Measurements from ENCODE around the gene THOC6. TPM values are rescaled to one million over a fixed set of nuclear protein-coding genes. Genes with fewer than 3 reads are reported as not detected.

Gene THOC6
- total and polyA plus RNA-seq, 2 experiments from 2014 or later = 71.4 to 90.6 TPM

- Histone ChIP-seq H3F3A (replicated peaks; ENCODE audit: low read depth) (peaks cover 15% of the 10 kb centered on the region), H3K36me3 (ENCODE audit: insufficient read depth) (no peaks in the 10 kb centered on the region), H3K27me3 (ENCODE audit: insufficient read depth) (peaks cover 4% of the 10 kb centered on the region; the same call in 1 of the 2 replicates), H3K4me2 (peak overlapping the region; percentile 85), H2AFZ (peak overlapping the region; percentile 88; the same call in 1 of the 2 replicates), H3K4me3 (peak overlapping the region; percentile 84), H3K27ac (ENCODE audit: low read depth) (no peak overlapping the region), H3K4me1 (ENCODE audit: insufficient read depth) (peaks cover 10% of the 10 kb centered on the region), H3K79me2 (replicated peaks; ENCODE audit: insufficient read depth) (no peaks in the 10 kb centered on the region; the same call in 1 of the 2 replicates), H4K20me1 (replicated peaks; ENCODE audit: insufficient read depth) (no peaks in the 10 kb centered on the region; the same call in 1 of the 2 replicates), H3K9me2 (ENCODE audit: insufficient read depth) (no peaks in the 10 kb centered on the region)
- TF ChIP-seq, protein P1, sequence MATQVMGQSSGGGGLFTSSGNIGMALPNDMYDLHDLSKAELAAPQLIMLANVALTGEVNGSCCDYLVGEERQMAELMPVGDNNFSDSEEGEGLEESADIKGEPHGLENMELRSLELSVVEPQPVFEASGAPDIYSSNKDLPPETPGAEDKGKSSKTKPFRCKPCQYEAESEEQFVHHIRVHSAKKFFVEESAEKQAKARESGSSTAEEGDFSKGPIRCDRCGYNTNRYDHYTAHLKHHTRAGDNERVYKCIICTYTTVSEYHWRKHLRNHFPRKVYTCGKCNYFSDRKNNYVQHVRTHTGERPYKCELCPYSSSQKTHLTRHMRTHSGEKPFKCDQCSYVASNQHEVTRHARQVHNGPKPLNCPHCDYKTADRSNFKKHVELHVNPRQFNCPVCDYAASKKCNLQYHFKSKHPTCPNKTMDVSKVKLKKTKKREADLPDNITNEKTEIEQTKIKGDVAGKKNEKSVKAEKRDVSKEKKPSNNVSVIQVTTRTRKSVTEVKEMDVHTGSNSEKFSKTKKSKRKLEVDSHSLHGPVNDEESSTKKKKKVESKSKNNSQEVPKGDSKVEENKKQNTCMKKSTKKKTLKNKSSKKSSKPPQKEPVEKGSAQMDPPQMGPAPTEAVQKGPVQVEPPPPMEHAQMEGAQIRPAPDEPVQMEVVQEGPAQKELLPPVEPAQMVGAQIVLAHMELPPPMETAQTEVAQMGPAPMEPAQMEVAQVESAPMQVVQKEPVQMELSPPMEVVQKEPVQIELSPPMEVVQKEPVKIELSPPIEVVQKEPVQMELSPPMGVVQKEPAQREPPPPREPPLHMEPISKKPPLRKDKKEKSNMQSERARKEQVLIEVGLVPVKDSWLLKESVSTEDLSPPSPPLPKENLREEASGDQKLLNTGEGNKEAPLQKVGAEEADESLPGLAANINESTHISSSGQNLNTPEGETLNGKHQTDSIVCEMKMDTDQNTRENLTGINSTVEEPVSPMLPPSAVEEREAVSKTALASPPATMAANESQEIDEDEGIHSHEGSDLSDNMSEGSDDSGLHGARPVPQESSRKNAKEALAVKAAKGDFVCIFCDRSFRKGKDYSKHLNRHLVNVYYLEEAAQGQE (IDR thresholded peaks at IDR 0.05; ENCODE audit: unreplicated experiment) = no peak
- 0 out of 2 replicates have a peak, but pooled peaks have one; percentile 24 for TF ChIP-seq POLR2AphosphoS5 (IDR thresholded peaks at IDR 0.05; ENCODE audit: low read depth)
- TF ChIP-seq CTCF (conservative IDR thresholded peaks at IDR 0.05; ENCODE audit: low read depth in 2 of 2) = peak; percentile 23 to 67; a peak in 3 of 4 replicates
- TF ChIP-seq NANOG (IDR thresholded peaks at IDR 0.05; ENCODE audit: borderline replicate concordance) = no peak
- Mint-ChIP-seq H3K4me3 (peak overlapping the region; percentile 81), H3K27me3 (ENCODE audit: insufficient read depth, low read depth, poor library complexity) (peaks cover 13% of the 10 kb centered on the region), H3K27ac (no peak overlapping the region), H3K9me3 (no peaks in the 10 kb centered on the region; the same call in 2 of the 3 replicates), H3K36me3 (ENCODE audit: low read depth) (peaks cover 21% of the 10 kb centered on the region; the same call in 2 of the 3 replicates), H3K4me1 (peaks cover 20% of the 10 kb centered on the region)
- DNase-seq (ENCODE audit: low spot score) (peak; percentile 84), ATAC-seq (peak; percentile 71)
Measured at GRCh38 chr16:3058139-3059030, 34.5 kb downstream of the THOC6 start.

DNA sequence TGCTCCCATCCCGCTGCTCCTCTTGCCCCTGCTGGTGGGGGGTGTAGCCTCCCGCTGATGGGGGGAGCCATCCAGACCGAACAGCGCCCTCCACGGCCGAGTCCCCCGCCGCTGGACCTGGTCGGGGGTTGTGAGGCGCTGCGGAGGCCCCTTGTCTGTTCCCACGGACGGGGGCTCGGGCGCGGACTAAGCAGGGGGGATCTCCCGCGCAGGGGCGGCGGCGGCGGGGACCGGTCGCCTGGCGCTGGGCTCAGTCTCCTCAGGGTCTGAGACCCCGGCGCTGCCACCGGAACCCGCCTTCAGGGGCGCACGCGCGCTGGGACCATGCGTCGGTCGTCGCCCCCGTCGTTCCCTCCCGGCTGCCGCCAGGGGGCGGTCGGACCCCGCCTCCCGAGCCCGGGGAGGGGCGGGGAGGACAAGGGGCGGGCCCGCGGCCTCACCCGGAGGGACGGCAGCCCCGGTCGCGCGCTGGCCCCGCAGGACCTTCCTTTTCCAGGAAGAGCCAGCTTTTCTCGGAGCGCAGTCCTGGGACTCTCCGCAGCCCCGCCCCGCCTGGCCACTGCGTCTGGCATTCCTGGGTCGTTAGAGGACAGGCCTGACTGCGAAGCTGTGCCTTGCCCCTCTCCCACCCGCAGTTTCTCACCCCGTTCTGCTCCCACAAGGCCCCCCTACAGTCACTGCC, 35.3 kb downstream of the THOC6 start:
- H3K27ac Mint-ChIP-seq = no peak overlapping the region; the same call in 1 of the 2 replicates
- H3K27ac ChIP-seq (ENCODE audit: low read depth) = 0 out of 2 replicates have a peak overlapping the region, but pooled peaks have one; percentile 55
- no peaks in the 10 kb centered on the region; the same call in 1 of the 2 replicates for H3K79me2 ChIP-seq (replicated peaks; ENCODE audit: insufficient read depth)
- peaks cover 12% of the 10 kb centered on the region for H3K4me1 ChIP-seq (ENCODE audit: insufficient read depth)
- peaks cover 16% of the 10 kb centered on the region for H3K27me3 Mint-ChIP-seq (ENCODE audit: insufficient read depth, low read depth, poor library complexity)
- H3K4me3 Mint-ChIP-seq = peak overlapping the region; percentile 81
- H3F3A ChIP-seq (replicated peaks; ENCODE audit: low read depth) = peaks cover 15% of the 10 kb centered on the region
- H3K27me3 ChIP-seq (ENCODE audit: insufficient read depth) = peaks cover 4% of the 10 kb centered on the region; the same call in 1 of the 2 replicates
- H4K20me1 ChIP-seq (replicated peaks; ENCODE audit: insufficient read depth) = no peaks in the 10 kb centered on the region; the same call in 1 of the 2 replicates
- H3K9me2 ChIP-seq (ENCODE audit: insufficient read depth) = no peaks in the 10 kb centered on the region
- peaks cover 24% of the 10 kb centered on the region for H3K4me1 Mint-ChIP-seq
- peak overlapping the region; percentile 84 for H3K4me3 ChIP-seq
- DNase-seq (ENCODE audit: low spot score) = peak; percentile 95
- ATAC-seq = peak; percentile 83
- H3K36me3 ChIP-seq (ENCODE audit: insufficient read depth) = no peaks in the 10 kb centered on the region
- H3K9me3 Mint-ChIP-seq = no peaks in the 10 kb centered on the region; the same call in 2 of the 3 replicates
- peaks cover 16% of the 10 kb centered on the region; the same call in 2 of the 3 replicates for H3K36me3 Mint-ChIP-seq (ENCODE audit: low read depth)
- H2AFZ ChIP-seq = peak overlapping the region; percentile 90
- TF ChIP-seq POLR2AphosphoS5 (IDR thresholded peaks at IDR 0.05; ENCODE audit: low read depth) (peak; percentile 71; the same call in 1 of the 2 replicates), ZNF114 (CRISPR knock-in tag; IDR thresholded peaks at IDR 0.05) (no peak), CTCF (conservative IDR thresholded peaks at IDR 0.05; ENCODE audit: low read depth in 2 of 2) (peak; percentile 53 to 92), CREB1 (CRISPR knock-in tag; IDR thresholded peaks at IDR 0.05; ENCODE audit: low read depth) (peak; percentile 62)
- peak overlapping the region; percentile 85 for H3K4me2 ChIP-seq

All from GM23338 (cell line).